HepG2 (cell line): ENCODE results near the gene PDGFA. TPM values are rescaled to one million over a fixed set of nuclear protein-coding genes. Genes with fewer than 3 reads are reported as not detected.
A peak's percentile ranks its signal among the peaks of the same experiment; 100 is the strongest.

Source experiments
- ATF7 ChIP-seq, 2 experiments: fragments of 450-650 bp in 1 of 2; sonication (generic) in 1 of 2; formaldehyde crosslinking in 1 of 2; IDR thresholded peaks; 2 replicates each; pipeline versions ENCODE4 v1.4.0 to v1.6.1; 2016 to 2020; ENCODE audit warnings: antibody characterized with exemption in 1 of 2, mild to moderate bottlenecking in 1 of 2, missing genetic modification reagents in 1 of 2
- BORCS8-MEF2B ChIP-seq: sonication (generic); formaldehyde crosslinking; IDR thresholded peaks from 2 replicates; pipeline ENCODE4 v1.8.0; 2022; ENCODE audit warnings: mild to moderate bottlenecking, missing genetic modification reagents
- E2F1 ChIP-seq: sonication (generic); formaldehyde crosslinking; IDR thresholded peaks from 2 replicates; pipeline ENCODE4 v1.5.0; 2020; ENCODE audit warnings: missing genetic modification reagents
- ESRRA ChIP-seq: sonication (generic); formaldehyde crosslinking; IDR thresholded peaks from 2 replicates; pipeline ENCODE4 v1.5.1; 2020; ENCODE audit warnings: mild to moderate bottlenecking, low read depth, missing genetic modification reagents
- HMG20A ChIP-seq: IDR thresholded peaks from 2 replicates; pipeline ENCODE4 v1.6.1; 2016; ENCODE audit warnings: borderline replicate concordance
- KAT7 ChIP-seq: IDR thresholded peaks from 2 replicates; pipeline ENCODE4 v1.6.1; 2018; ENCODE audit warnings: borderline replicate concordance, missing compliant biosample characterization
- MLLT10 ChIP-seq: sonication (generic); formaldehyde crosslinking; IDR thresholded peaks from 2 replicates; pipeline ENCODE4 v1.4.0; 2020; ENCODE audit warnings: missing genetic modification reagents
- MXD4 ChIP-seq: IDR thresholded peaks from 2 replicates; pipeline ENCODE4 v1.6.1; 2016; ENCODE audit warnings: mild to moderate bottlenecking, missing biosample characterization, missing genetic modification reagents
- NFKBIZ ChIP-seq: IDR thresholded peaks from 2 replicates; pipeline ENCODE4 v1.6.1; 2018; ENCODE audit warnings: missing genetic modification reagents, missing compliant biosample characterization
- TBX2 ChIP-seq: sonication (generic); formaldehyde crosslinking; IDR thresholded peaks from 2 replicates; pipeline ENCODE4 v1.5.0; 2020; ENCODE audit warnings: missing genetic modification reagents, mild to moderate bottlenecking, borderline replicate concordance
- ZBTB38 ChIP-seq: sonication (generic); formaldehyde crosslinking; IDR thresholded peaks from 2 replicates; pipeline ENCODE4 v1.5.1; 2020; ENCODE audit warnings: mild to moderate bottlenecking, missing genetic modification reagents
- ZFP91 ChIP-seq: sonication (generic); formaldehyde crosslinking; IDR thresholded peaks from 2 replicates; pipeline ENCODE4 v1.9.0; 2022; ENCODE audit warnings: missing genetic modification reagents, mild to moderate bottlenecking, borderline replicate concordance
- ZNF143 ChIP-seq: sonication (generic); formaldehyde crosslinking; IDR thresholded peaks from 2 replicates; pipeline ENCODE4 v1.4.0; 2020; ENCODE audit warnings: missing genetic modification reagents
- ZNF335 ChIP-seq: sonication (generic); formaldehyde crosslinking; IDR thresholded peaks from 2 replicates; pipeline ENCODE4 v1.4.0; 2020; ENCODE audit warnings: missing genetic modification reagents
- ZNF460 ChIP-seq: sonication (generic); formaldehyde crosslinking; IDR thresholded peaks from 2 replicates; pipeline ENCODE4 v1.5.1; 2020; ENCODE audit warnings: missing genetic modification reagents, mild to moderate bottlenecking, borderline replicate concordance
- ZNF574 ChIP-seq: sonication (generic); formaldehyde crosslinking; IDR thresholded peaks from 2 replicates; pipeline ENCODE4 v1.4.0; 2020; ENCODE audit warnings: missing genetic modification reagents
- ZNF687 ChIP-seq: sonication (generic); formaldehyde crosslinking; IDR thresholded peaks from 2 replicates; pipeline ENCODE4 v1.5.1; 2020; ENCODE audit warnings: mild to moderate bottlenecking, missing genetic modification reagents, moderate library complexity
- ZNF691 ChIP-seq: sonication (generic); formaldehyde crosslinking; IDR thresholded peaks from 2 replicates; pipeline ENCODE4 v1.4.0; 2020; ENCODE audit warnings: missing genetic modification reagents, low read depth, mild to moderate bottlenecking, borderline replicate concordance
- polyA plus RNA-seq, 8 experiments: library from polyadenylated mRNA; depleted of rRNA in 3 of 8; stranded (reverse) in 7 of 8; unstranded in 1 of 8; fragments of >200 nt; fragmentation: Illumina TruSeq in 4 of 8; extraction: Trizol in 4 of 8; gene quantifications; 2 replicates each; pipeline versions ENCODE4 v1.2.1 to v1.2.3, GENCODE V29; 2011 to 2016; ENCODE audit warnings: low read depth in 4 of 8, missing spikeins in 1 of 8, mixed read lengths in 1 of 8; ENCODE audit not compliant: insufficient read depth in 1 of 8
- total RNA-seq, 5 experiments: library from RNA; depleted of rRNA; stranded (reverse); fragments of >200 nt; fragmentation: Illumina TruSeq; extraction: Trizol; gene quantifications; 2 replicates each; pipeline ENCODE4 v1.2.3, GENCODE V29; 2016; ENCODE audit warnings: low read depth in 1 of 5

Gene PDGFA
- total and polyA plus RNA-seq, 2 of the 13 experiments (the other 11 are each of a cell fraction or from before 2014, with no cell fraction given): 1.5 to 3.4 TPM

- TF ChIP-seq ZNF460 (no peak), E2F1 (CRISPR knock-in tag) (no peak), ZNF691 (CRISPR knock-in tag) (no peak), KAT7 (CRISPR knock-in tag) (no peak), MXD4 (CRISPR knock-in tag) (no peak), ZNF574 (no peak), MLLT10 (CRISPR knock-in tag) (no peak), BORCS8-MEF2B (CRISPR knock-in tag) (no peak), ATF7 (IDR thresholded peaks at IDR 0.05) (no peak), ATF7 (CRISPR knock-in tag; IDR thresholded peaks at IDR 0.05) (no peak; the same call in 1 of the 2 replicates), ZNF143 (CRISPR knock-in tag) (no peak), ZNF687 (CRISPR knock-in tag) (peak; percentile 74), TBX2 (peak; percentile 44; the same call in 1 of the 2 replicates), ZNF335 (no peak), HMG20A (CRISPR knock-in tag) (no peak), ZBTB38 (peak; percentile 51), ZFP91 (CRISPR knock-in tag) (0 out of 2 replicates have a peak, but pooled peaks have one; percentile 14), ESRRA (no peak), NFKBIZ (CRISPR knock-in tag) (no peak)
These were observed 58.0 kb downstream of the PDGFA start (continued) for GRCh38 chr7:461453-462172.
